GM10248 (cell line): Measurements from ENCODE around the gene KLK2.

ENCODE experiments used
- CTCF ChIA-PET: fragments of 300-600 bp; sonication (Branson Sonifier 250); formaldehyde crosslinking; extraction: SDS; loops from one replicate; lab custom pipeline; 2021; ENCODE audit warnings: antibody characterized with exemption; lab: Yijun Ruan, JAX
- POLR2A ChIA-PET: fragments of 350-650 bp; sonication (Branson Sonifier 250); formaldehyde crosslinking; extraction: SDS; loops from one replicate; lab custom pipeline; 2020; ENCODE audit warnings: antibody characterized with exemption; lab: Yijun Ruan, JAX
- DNase-seq: peaks from one replicate; pipeline ENCODE4 v3.0.0; 2012; ENCODE audit errors: extremely low spot score
- TF ChIP-seq, protein P1 (sequence below): IDR thresholded peaks from 2 replicates; pipeline ENCODE4 v1.5.1; 2012; ENCODE audit warnings: mild to moderate bottlenecking, low read depth; ENCODE audit errors: extremely low read depth, missing control alignments, control extremely low read depth

The KLK2 gene

GRCh38 chr19:50844296-50844935 lies 28.8 kb upstream of the KLK2 start:
- TF ChIP-seq, protein P1, sequence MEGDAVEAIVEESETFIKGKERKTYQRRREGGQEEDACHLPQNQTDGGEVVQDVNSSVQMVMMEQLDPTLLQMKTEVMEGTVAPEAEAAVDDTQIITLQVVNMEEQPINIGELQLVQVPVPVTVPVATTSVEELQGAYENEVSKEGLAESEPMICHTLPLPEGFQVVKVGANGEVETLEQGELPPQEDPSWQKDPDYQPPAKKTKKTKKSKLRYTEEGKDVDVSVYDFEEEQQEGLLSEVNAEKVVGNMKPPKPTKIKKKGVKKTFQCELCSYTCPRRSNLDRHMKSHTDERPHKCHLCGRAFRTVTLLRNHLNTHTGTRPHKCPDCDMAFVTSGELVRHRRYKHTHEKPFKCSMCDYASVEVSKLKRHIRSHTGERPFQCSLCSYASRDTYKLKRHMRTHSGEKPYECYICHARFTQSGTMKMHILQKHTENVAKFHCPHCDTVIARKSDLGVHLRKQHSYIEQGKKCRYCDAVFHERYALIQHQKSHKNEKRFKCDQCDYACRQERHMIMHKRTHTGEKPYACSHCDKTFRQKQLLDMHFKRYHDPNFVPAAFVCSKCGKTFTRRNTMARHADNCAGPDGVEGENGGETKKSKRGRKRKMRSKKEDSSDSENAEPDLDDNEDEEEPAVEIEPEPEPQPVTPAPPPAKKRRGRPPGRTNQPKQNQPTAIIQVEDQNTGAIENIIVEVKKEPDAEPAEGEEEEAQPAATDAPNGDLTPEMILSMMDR, result no peak
- POLR2A ChIA-PET, result no interaction called here
- CTCF ChIA-PET, result interaction anchor here (2.5 kb wide), 1 partner anchor 19 kb away, joined by 6 read pairs; no protein-coding TSS in a partner anchor
- DNase-seq, result no peak

DNA sequence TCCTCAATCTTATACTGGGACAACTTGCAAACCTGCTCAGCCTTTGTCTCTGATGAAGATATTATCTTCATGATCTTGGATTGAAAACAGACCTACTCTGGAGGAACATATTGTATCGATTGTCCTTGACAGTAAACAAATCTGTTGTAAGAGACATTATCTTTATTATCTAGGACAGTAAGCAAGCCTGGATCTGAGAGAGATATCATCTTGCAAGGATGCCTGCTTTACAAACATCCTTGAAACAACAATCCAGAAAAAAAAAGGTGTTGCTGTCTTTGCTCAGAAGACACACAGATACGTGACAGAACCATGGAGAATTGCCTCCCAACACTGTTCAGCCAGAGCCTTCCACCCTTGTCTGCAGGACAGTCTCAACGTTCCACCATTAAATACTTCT lies 22.5 kb upstream of the KLK2 start:
- POLR2A ChIA-PET, result no interaction called here
- no peak for DNase-seq
- CTCF ChIA-PET, result no interaction called here
- TF ChIP-seq, protein P1, result no peak

DNA sequence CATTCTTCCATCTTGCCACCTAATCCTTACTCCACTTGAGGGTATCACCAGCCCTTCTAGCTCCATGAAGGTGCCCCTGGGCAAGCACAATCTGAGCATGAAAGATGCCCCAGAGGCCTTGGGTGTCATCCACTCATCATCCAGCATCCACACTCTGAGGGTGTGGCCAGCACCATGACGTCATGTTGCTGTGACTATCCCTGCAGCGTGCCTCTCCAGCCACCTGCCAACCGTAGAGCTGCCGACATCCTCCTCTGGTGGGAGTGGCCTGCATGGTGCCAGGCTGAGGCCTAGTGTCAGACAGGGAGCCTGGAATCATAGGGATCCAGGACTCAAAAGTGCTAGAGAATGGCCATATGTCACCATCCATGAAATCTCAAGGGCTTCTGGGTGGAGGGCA lies 21.6 kb upstream of the KLK2 start:
- ChIA-PET POLR2A (no interaction called here), CTCF (interaction anchor here (1.0 kb wide), 1 partner anchor 30 kb away, joined by 3 read pairs; no protein-coding TSS in a partner anchor)
- TF ChIP-seq, protein P1, result no peak
- no peak for DNase-seq

DNA sequence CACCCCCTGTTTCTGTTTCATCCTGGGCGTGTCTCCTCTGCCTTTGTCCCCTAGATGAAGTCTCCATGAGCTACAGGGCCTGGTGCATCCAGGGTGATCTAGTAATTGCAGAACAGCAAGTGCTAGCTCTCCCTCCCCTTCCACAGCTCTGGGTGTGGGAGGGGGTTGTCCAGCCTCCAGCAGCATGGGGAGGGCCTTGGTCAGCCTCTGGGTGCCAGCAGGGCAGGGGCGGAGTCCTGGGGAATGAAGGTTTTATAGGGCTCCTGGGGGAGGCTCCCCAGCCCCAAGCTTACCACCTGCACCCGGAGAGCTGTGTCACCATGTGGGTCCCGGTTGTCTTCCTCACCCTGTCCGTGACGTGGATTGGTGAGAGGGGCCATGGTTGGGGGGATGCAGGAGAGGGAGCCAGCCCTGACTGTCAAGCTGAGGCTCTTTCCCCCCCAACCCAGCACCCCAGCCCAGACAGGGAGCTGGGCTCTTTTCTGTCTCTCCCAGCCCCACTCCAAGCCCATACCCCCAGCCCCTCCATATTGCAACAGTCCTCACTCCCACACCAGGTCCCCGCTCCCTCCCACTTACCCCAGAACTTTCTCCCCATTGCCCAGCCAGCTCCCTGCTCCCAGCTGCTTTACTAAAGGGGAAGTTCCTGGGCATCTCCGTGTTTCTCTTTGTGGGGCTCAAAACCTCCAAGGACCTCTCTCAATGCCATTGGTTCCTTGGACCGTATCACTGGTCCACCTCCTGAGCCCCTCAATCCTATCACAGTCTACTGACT lies 18.4 kb upstream of the KLK2 start, which contains the start of gene KLK3:
TSS of gene KLK3 (plus strand) at position 280 of the 775 bp plus-strand sequence. CDS start at position 321, 41 bp downstream.
- no peak for DNase-seq
- CTCF ChIA-PET, result interaction anchor here (2.3 kb wide), 1 partner anchor 67 kb away, joined by 7 read pairs; no protein-coding TSS in a partner anchor
- TF ChIP-seq, protein P1, result no peak
- POLR2A ChIA-PET, result no interaction called here

- TF ChIP-seq, protein P1, result no peak
- DNase-seq, result no peak
- CTCF ChIA-PET, result no interaction called here
- POLR2A ChIA-PET, result no interaction called here
Observed at GRCh38 chr19:50857366-50857765, 15.9 kb upstream of the KLK2 start.

DNA sequence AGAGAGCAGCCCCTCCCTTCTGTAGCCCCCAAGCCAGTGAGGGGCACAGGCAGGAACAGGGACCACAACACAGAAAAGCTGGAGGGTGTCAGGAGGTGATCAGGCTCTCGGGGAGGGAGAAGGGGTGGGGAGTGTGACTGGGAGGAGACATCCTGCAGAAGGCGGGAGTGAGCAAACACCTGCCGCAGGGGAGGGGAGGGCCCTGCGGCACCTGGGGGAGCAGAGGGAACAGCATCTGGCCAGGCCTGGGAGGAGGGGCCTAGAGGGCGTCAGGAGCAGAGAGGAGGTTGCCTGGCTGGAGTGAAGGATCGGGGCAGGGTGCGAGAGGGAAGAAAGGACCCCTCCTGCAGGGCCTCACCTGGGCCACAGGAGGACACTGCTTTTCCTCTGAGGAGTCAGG lies 14.4 kb upstream of the KLK2 start:
- no peak for DNase-seq
- TF ChIP-seq, protein P1, result no peak
- POLR2A ChIA-PET, result no interaction called here
- CTCF ChIA-PET, result no interaction called here
